Lung (tissue), 12 donors: ENCODE data around the gene PPP6R3. TPM values are rescaled to one million over a fixed set of nuclear protein-coding genes. Genes with fewer than 3 reads are reported as not detected.

Experiments used
- ATAC-seq: fragments of 200-7000 bp; cut with Tn5 transposase; one replicate; pipeline ENCODE4 v1.9.1; 2020; ENCODE audit warnings: moderate number of reproducible peaks; ENCODE audit not compliant: insufficient read depth, low FRiP score
- DNase-seq, 3 donors: peaks; one replicate each; pipeline ENCODE4 v3.0.0-alpha.2; 2013 to 2017
- H3K27ac ChIP-seq, 2 donors: one replicate each; pipeline ENCODE4 v1.5.1; 2013; ENCODE audit warnings: mild to moderate bottlenecking in 2 of 2, moderate library complexity in 2 of 2, control low read depth in 1 of 2, inconsistent platforms in 1 of 2, low read depth in 1 of 2, low read length in 1 of 2
- H3K27me3 ChIP-seq, 3 donors: one replicate each; pipeline ENCODE4 v1.5.1; 2013; ENCODE audit warnings: low read length in 2 of 3; ENCODE audit not compliant: control insufficient read depth in 3 of 3, insufficient read depth in 3 of 3
- H3K36me3 ChIP-seq, 4 donors: one replicate each; pipeline ENCODE4 v1.5.1; 2013; ENCODE audit warnings: low read length in 4 of 4, mild to moderate bottlenecking in 1 of 4, moderate library complexity in 1 of 4; ENCODE audit not compliant: control insufficient read depth in 4 of 4, insufficient read depth in 4 of 4
- H3K4me1 ChIP-seq, 5 donors: one replicate each; pipeline ENCODE4 v1.5.1; 2013; ENCODE audit warnings: low read length in 5 of 5, mild to moderate bottlenecking in 2 of 5, moderate library complexity in 1 of 5; ENCODE audit not compliant: control insufficient read depth in 5 of 5, insufficient read depth in 5 of 5
- H3K4me3 ChIP-seq: one replicate; pipeline ENCODE4 v1.5.1; 2013; ENCODE audit warnings: mild to moderate bottlenecking, control low read depth, moderate library complexity
- H3K9ac ChIP-seq, 2 donors: one replicate each; pipeline ENCODE4 v1.5.1; 2013; ENCODE audit warnings: low read length in 2 of 2, control low read depth in 1 of 2; ENCODE audit not compliant: insufficient read depth in 1 of 2
- H3K9me3 ChIP-seq, 4 donors: one replicate each; pipeline ENCODE4 v1.5.1; 2013; ENCODE audit warnings: low read length in 3 of 4, mild to moderate bottlenecking in 1 of 4, moderate library complexity in 1 of 4; ENCODE audit not compliant: control insufficient read depth in 4 of 4, insufficient read depth in 3 of 4
- CTCF ChIP-seq: IDR thresholded peaks from 2 replicates; pipeline ENCODE4 v1.5.1; 2012; ENCODE audit warnings: mild to moderate bottlenecking; ENCODE audit errors: control extremely low read depth, extremely low read depth
- WGBS, 2 donors: extraction: QIAGEN DNeasy Blood & Tissue Kit; methylation state at CpG; one replicate each; pipeline ENCODE4 v1.1.7; 2013; 5-methylcytosine and 5-hydroxymethylcytosine counted together
- polyA plus RNA-seq, 2 donors: library from polyadenylated mRNA; stranded (reverse); fragments of 200-250 nt; gene quantifications; one replicate each; pipeline ENCODE4 v1.2.1, GENCODE V29; 2013
- total RNA-seq, 2 donors: library from RNA; depleted of rRNA in 1 of 2; stranded (reverse); fragments of >200 nt in 1 of 2; gene quantifications; one replicate each; pipeline ENCODE4 v1.2.1, GENCODE V29; 2014 to 2021
- donor health status: control.
- donor health status: control.
- donor health status: Bipolar disorder and iron deficiency.
- donor health status: healthy.
- donor health status: DM: yes; HTN: yes; CAD: no.

PPP6R3 gene
- total and polyA plus RNA-seq, 4 donors, result 28.5 to 217 (median 60.7) TPM

GRCh38 chr11:68424981-68425865, 35.3 kb upstream of the PPP6R3 start:
- peaks cover 0 to 10% (median 5%) of the 10 kb centered on the region in 4 donors for H3K9me3 ChIP-seq
- no peak for DNase-seq
- WGBS, 2 donors, result 95% methylated on average over 39 to 40 of the region's 40 CpGs
- H3K27me3 ChIP-seq, result no peaks in the 10 kb centered on the region
- no peak for ATAC-seq
- no peak overlapping the region for H3K27ac ChIP-seq
- no peak overlapping the region for H3K9ac ChIP-seq
- H3K4me1 ChIP-seq, result no peaks in the 10 kb centered on the region
- peaks cover 4 to 47% (median 37%) of the 10 kb centered on the region in 4 donors for H3K36me3 ChIP-seq
- TF ChIP-seq CTCF, result no peak
- H3K4me3 ChIP-seq, result no peak overlapping the region

- Histone ChIP-seq H3K36me3 (peaks cover 4 to 49% (median 41%) of the 10 kb centered on the region in 4 donors), H3K9me3 (peaks cover 0 to 10% (median 5%) of the 10 kb centered on the region in 4 donors), H3K9ac (no peak overlapping the region), H3K4me3 (no peak overlapping the region), H3K27me3 (no peaks in the 10 kb centered on the region), H3K4me1 (no peaks in the 10 kb centered on the region), H3K27ac (no peak overlapping the region)
- ATAC-seq (no peak), DNase-seq (no peak)
- no peak for TF ChIP-seq CTCF
- 95 to 96% methylated on average over 21 of the region's 21 CpGs for WGBS, 2 donors
Measured at GRCh38 chr11:68425866-68426380, 34.6 kb upstream of the PPP6R3 start.

- ATAC-seq (no peak), DNase-seq (no peak)
- Histone ChIP-seq H3K4me3 (no peak overlapping the region), H3K9me3 (peaks cover 0 to 10% (median 5%) of the 10 kb centered on the region in 4 donors), H3K9ac (no peak overlapping the region), H3K27me3 (no peaks in the 10 kb centered on the region), H3K4me1 (no peaks in the 10 kb centered on the region), H3K36me3 (peaks cover 4 to 62% (median 48%) of the 10 kb centered on the region in 4 donors), H3K27ac (no peak overlapping the region)
- no peak for TF ChIP-seq CTCF
- WGBS, 2 donors, result 98 to 100% methylated on average over 3 of the region's 3 CpGs
Measured at GRCh38 chr11:68429661-68430060, 30.9 kb upstream of the PPP6R3 start.
